GM18858 (cell line): ENCODE measurements around the gene FNIP2.
"Not testable (repeated sequence)": the region's sequence is repeated elsewhere in the genome, so short reads cannot be mapped to it uniquely, and the experiment has no call there.

Experiments used
- ATAC-seq: cut with Tn5 transposase; IDR thresholded peaks from one replicate; pipeline ENCODE4 v1.9.1; 2021; ENCODE audit not compliant: unreplicated experiment

The FNIP2 gene

DNA sequence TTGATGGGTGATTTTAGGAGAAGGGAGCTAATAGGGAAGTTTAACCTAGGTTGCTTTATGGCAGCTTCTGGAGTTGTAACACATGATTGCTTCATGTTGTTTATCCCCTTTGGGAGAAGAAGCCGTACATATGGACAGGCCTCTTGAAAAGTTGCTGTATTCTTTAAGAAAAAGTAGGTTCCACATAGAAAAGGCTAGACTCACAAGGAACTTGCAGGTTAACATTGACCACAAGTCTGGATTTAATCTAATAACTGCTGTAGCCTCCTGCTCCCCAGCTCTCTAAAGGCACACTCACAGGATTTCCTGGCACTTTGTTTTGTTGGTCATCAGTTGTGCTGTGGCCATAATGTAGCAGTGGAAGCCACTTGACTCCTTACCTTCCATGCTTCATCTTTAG lies 19.7 kb downstream of the FNIP2 start:
- ATAC-seq: no peak

DNA sequence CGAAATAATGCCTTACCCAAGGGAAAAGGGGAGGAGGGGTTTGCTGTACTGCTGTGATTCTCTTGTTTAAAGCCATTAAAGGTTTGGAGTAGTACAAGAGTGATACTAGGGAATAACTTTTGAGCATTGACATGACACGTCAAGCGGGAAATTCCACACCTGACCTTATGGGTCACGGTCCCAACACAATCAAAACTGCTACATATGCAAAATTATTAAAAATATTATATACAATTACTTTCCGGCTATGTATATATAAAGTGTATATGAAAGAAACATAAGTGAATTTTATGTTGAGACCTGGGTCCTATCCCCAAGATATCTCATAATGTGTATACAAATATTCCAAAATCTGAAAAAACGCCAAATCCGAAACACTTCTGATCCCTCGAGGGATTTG lies 21.0 kb downstream of the FNIP2 start:
- ATAC-seq: no peak

DNA sequence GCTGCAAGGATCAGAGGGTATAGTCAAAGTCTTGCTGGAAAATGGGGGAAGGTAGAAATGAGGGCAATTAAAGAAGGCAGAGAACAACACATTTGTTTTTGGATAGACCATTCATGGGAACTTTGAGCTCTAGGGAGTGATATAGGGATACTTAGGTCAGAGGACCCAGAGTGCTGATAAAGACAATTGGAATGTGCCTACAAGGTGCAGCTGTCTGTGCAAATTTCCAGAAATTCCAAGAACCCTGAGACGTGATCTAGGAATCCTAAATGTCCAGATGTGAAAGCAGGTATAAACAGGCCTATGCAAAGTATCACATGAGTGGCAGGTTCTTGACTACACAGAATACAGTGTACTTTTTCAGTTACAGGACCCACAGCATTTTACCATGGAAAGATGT lies 24.2 kb downstream of the FNIP2 start:
- no peak for ATAC-seq

DNA sequence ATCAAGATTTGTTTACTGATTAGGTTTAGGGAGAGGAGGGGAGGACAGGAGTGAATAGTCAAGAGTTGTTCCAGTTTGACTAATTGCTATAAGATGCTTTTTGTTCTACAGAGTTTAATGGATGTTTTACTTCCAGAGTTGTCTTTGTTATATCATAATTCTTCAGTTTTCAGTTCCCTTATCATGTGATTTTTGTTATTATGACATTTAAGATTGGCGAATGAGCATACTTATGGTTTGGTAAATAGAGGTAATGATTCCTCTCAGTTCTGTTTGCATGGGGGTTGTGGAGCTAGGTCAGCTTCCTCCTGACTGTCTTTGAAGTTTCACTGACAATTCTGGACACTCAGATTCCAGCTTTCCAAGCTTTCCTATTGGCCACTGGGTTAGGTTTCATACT lies 24.6 kb downstream of the FNIP2 start:
- not testable (repeated sequence) for ATAC-seq

DNA sequence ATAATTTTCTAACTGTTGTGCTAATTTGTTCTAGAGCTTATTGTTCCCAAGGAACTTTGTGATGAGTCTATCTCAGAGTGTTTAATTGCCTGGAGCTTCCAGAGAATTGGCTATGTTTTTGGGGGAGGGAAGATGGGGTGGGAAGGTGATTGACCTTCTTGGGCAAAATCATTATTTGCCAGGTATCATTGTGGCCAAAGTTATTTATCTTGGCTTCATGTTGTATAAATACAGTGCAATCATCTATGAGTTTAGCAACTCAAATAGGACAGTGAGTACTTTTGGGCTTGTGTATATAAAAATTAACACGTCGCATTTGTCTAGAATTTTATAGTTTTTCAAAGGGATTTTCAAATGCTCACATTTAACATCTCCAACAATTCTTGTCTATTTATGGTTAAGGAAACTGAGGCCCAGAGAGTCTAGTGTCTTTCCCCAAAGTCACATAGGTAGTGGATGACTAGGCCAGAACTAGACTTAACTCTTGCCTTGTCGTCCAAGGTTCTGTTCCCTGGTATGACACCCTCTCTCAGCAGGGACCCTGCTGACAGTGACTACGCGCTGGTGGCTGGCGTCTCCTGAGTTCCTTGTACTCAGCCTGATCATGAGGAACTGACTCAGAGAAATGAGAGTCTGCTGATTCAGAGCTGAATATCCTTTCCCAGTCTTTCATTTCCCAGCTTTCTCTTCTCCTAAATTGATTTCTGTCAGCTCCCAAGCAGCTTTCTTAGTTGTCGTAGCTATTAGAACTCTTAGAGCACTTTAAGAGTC lies 27.7 kb downstream of the FNIP2 start:
- ATAC-seq: no peak

DNA sequence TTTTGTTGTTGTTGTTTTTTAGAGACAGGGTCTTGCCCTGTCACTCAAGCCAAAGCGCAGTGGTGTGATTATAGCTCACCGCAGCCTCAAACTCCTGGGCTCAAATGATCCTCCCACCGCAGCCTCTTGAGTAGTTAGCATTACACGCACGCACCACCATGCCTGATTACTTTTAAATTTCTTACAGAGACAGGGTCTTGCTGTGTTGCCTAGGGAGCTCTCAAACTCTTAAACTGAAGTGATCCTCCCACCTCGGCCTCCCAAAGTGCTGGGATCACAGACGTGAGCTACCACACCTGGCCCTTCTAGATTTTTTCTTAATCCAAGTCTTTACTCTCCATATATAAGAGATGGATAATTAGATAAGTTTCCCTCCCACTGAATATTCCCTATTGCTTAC lies 29.2 kb downstream of the FNIP2 start:
- no peak for ATAC-seq

DNA sequence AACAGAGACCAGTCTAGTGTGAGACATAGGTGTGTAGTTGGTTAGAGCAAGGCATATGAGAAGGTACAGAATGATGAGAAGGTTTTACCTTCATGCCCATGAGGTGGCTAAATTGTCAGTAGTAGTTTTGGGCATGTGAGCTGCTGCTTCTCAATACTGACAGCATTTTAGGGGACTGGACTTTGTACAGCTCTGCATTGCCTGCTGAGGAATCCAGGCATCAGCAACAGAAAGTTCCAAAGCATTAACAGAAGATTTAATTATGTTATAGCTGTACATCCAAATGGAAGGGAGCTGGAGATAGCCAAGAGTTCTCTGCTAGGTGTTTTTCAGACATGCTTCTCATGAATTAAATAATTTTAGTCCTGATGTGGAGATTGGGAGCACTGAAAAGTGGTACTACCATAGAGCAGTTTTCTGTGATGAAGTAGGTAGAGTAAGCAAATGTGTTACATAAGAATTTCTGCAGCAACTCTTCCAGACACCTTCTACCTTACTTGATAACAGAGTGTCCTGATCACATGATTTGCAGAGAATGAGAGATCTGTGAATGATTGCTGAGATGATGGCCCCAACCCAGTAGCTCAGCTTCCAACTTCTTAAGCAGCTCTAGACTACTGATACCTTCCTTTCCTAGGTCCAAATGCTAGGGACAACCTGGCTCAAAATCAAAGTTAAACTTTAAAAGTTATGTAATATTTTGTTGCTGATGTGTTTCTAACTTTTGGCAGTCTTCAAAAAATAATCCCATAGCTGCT lies 30.4 kb downstream of the FNIP2 start:
- no peak for ATAC-seq

DNA sequence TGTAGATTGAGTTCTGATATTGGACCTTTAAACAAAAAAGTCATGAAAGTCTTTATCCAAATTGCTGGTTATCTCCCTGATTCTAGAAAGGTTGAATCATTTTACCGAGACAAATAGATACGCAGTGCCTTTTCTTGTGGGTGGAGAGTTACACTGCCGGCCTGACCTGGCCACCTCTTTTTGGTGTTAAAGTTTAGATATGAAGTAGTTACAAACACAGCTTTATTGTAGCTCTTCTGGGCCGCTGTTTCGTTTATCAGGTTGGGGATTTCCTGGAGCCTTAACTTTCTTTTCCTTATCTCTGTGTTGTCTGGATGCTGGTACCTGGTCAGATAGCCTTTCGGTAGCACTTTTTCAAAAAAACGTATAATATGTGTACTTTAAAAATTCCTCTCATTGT lies 31.0 kb downstream of the FNIP2 start:
- no peak for ATAC-seq

DNA sequence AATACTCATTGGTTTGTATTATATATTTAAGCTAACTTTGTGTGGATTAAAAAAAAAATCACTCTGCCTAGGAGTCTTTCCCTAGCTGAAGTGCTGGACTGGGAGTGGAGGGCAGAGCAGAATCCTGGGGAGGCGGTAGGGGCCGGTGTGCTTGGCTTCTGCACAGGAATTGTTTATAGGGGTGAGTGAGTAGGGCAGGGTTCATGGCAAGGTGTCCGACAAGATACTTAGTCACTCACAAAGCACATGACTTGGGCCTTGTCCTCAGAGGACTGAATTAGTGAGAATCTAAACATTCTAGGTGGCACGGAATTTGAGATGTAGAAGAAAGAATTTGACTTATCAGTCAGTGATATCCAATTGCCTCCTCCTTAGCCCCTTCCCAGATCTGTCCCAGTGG lies 32.2 kb downstream of the FNIP2 start:
- ATAC-seq: no peak

DNA sequence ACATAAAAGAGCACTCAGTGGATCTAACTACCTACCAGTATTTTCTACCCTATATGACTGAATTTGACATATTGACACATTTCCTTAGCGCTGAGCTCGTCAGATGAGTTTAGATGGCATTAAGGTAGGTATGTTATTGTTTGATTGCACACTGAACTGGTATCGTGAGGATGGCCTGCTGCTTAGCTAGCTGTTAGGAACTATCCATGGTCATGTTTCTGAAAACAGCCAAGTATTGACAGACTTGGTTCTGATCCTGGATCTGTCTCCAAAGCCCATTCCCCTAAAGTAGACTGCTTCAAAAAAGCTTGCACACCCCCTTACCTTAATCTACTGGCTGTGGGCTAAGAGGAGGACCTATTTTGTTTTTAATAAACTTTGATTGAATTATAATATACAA lies 32.9 kb downstream of the FNIP2 start:
- no peak for ATAC-seq

DNA sequence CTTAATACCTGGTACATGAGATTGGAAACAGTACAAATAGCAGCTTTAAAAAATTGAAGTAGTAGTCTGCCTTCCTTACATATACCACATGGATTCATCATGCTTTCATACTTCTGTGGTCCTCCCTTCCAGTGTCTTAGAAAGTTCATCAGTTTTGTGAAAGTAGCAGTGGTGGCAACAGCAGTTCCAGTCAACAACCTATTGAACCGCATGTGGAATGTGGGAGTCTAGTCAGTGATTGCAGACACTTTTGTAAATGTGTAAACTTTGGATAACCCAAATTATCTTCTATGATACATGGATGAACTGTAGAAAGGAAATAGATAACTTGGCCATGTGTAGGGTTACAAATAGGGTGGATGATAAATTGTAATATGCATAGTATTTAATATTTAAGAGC lies 34.1 kb downstream of the FNIP2 start:
- no peak for ATAC-seq

DNA sequence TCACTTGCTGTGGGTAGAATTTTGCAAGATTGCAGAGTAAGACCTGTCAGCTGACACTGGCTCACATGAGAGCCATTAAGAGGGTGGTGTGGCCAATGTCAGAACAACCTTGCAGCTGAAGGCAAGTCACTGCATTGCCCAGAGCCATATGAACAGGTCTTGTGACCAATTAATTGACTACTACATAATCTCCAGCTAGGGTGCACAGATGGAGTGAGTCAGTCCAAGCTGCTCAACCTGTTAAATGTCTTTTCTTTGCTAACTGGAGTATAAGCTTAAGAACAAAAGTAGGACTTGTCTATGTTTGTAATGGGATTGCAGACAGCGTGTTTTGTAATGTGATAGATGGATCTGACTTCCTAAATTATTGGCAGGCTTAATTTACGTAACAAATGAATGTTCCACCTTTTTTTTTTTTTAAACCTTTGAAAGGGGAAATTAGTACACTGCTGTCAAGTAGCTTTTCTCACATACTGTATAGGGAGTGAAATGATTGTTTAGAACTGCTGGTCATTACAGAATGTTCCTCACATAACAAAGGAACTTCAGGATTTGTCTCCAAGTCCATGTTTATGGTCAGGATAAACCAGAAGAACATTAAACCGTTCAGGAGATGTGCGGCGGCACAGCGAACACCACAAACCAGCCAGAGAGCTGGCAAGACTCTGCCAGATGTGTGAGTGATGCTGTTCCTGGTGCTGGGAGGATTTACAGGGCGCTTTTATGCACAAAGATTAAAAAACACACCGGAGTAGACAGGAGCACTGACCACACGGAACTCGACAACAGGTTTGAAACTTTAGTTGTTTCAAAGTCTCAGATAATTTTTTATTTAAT lies 37.0 kb downstream of the FNIP2 start:
- no peak for ATAC-seq

DNA sequence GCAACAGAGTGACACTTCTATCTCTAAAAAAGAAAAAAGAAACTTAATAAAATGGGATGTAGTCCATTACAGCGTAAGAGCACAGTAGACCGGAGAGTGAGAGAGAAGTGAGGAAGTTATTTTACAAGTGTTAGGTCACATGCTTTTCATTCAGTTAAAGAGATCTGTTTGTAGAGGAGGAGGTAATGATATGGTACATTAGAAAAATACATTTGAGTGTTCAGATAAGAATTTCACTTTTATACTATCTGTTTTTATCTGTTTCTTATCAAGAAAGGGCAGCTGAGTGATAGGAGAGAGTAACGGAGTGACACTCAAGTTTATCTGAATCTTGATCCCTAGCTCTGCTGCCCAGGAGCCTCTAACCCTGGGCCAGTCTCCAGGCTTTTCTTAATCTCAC lies 38.9 kb downstream of the FNIP2 start:
- no peak for ATAC-seq

DNA sequence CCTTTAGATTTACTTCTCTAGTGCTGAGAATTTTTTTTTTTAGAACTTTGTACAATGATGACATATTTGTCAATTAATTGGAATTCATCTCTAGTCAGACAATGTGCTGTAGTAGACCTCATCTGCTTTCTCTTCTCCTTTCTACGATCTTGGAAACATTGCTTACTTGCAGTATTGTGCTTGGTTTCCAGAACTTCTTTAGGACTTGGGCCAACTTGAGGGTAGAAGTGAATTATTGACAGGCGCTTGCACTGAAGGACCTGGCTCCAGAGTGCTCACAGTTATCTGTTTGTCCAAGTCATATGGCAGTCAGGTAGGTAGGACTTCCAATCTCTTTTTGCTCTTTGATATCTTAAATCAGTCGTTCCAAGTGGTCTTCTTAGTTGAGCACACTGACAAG lies 39.6 kb downstream of the FNIP2 start:
- no peak for ATAC-seq

DNA sequence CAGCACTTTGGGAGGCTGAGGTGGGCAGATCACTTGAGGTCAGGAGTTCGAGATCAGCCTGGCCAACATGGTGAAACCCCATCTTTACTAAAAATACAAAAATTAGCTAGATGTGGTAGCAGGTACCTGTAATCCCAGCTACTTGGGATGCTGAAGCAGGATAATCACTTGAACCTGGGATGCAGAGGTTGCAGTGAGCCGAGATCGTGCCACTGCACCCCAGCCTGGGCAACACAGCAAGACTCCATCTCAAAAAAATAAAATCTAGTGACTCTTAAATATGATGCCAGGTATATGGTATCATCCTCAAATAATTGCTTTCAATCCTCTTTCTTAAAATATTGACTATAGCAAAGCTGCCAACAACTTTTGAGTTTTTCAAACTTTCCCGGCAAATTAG lies 40.4 kb downstream of the FNIP2 start:
- not testable (repeated sequence) for ATAC-seq

DNA sequence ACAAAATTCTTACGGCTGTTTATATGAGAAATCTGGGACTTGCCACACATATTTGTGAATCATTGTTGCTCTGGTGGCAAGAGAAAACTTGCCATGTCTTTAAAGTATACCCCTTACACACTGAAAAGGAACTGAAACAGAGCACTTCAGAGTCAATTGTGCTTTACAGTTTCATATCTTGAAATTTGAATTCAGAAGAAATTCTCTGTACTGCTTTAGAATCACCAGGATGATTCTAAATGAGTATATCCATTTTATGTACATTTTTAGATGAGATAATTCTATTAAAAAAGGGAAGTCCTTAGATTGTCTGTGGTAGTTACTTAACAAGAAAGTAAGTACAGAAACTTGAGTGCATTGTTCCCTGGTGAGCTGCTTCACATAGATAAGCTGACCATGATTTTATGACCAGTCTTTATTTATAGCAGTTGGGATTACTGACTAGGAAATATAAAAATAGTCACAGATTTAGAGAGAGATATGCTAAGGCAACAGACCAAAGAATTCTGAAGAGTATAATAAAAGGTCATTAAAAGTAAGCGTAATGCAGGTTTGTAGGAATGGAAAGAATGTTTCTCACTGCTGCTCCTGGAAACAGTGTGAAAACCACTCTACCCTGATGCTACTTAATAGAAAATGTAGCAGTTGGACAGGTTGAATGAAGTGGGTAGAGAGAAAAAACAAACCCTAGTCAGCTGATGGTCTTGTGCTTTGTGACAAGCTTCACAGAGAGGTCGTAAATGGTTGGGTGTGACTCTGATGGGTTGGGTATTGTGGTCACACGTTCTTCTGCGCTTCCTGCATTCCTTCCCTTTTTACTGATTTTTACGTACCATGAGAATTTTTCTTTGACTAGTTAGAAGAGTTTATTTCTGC lies 41.0 kb downstream of the FNIP2 start:
- peak; percentile 85 for ATAC-seq

DNA sequence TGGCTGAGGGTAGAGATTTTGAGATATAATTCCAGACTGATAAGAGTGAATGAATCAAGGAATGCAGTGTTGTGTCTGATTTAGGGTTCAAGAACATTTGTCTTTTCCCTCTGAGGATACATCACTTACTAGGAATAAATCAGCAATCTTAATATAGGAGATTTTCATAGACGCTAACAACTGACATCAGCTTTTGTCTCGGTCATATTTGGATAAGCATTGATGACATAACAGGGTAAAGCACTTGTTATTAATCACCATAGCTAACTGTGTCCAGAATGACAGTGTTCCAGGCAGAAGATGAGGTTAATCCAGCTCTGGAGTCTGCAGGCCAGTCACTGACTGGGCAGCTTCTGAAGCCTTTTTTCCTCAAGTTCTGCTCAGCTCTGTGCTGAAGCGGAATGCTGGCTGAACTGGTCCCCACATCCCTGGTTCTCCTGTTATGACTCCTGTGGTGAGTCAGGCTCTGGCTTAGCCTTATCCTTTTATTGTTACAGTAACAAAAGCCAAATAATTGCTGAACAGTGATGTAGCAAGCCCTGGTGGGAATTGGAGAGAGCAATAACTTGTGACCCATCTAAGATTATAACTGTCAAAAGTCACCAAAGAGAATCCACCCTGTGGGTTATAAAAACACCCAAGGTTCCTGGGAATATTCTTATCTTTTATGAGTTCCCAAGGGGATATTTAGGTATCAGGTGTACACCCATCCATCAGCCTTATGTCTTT lies 41.8 kb downstream of the FNIP2 start:
- no peak for ATAC-seq

DNA sequence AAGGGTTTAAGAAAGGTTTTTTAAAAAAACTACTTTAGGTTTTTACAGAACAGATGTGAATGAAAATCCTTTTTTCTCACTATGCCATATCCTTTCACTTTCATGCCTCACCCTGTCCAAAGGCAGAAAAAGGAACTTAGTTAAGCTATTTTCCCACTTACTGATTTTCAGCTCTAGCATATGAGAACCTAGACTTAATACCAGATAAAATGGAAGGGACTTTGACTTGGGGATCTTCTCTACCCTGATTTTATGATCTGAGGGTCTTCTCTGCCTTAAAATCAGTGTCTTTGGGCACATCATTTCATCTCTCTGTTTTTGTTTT lies 42.4 kb downstream of the FNIP2 start:
- no peak for ATAC-seq

DNA sequence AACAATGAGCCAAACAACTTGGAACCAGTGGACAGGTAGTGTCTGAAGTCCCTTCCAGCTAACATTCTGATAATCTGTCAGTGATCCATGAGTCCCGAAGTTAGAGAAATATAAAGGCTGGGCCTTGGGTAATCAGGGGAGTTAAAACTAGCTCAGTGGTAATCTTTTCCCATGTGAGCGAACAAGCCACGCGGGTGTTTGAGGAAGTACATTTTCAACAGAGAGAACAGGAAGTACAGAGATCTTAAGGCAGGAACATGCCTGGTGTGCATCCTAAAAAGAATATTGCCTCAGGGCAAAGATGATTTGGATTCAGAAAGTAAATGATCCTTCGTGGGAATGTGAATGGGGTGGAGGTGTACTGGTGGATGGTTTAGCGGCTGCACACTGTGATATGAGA lies 42.9 kb downstream of the FNIP2 start:
- ATAC-seq: peak; percentile 19

DNA sequence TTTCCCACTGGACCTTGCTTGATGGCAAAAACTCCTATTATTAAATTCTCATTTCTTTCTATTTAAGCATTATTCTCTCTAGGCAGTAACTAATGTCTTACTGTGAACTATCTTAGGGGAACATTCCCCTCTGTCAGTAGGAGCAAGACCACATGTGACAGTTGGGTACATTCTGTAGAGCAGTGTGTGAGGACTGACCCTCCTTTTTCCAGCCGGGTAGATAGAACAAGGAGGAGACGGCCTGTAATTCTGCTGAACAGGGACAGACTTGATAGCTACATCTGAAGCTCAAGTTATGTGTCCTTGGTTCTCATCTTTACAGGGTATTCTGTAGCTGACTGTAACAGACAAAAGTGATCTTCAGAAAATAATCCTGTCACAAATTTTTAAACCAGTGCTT lies 43.3 kb downstream of the FNIP2 start:
- no peak for ATAC-seq
